K562 (cell line): ENCODE results near the gene TPR.

Experiments used
- ATF6 ChIP-seq: sonication (generic); formaldehyde crosslinking; IDR thresholded peaks from 2 replicates; pipeline ENCODE4 v1.4.0; 2020; ENCODE audit warnings: mild to moderate bottlenecking, missing genetic modification reagents
- COPS2 ChIP-seq: fragments of 450-650 bp; conservative IDR thresholded peaks from 2 replicates; pipeline ENCODE4 v1.6.1; 2016; ENCODE audit warnings: mild to moderate bottlenecking, moderate library complexity
- MEF2D ChIP-seq: conservative IDR thresholded peaks from 2 replicates; pipeline ENCODE4 v1.6.1; 2016; ENCODE audit warnings: low read depth, missing genetic modification characterization, missing compliant biosample characterization
- RBM34 ChIP-seq: fragments of 200-400 bp; formaldehyde crosslinking; IDR thresholded peaks from 2 replicates; pipeline ENCODE4 v1.6.1; 2018; ENCODE audit warnings: low read length, borderline replicate concordance; ENCODE audit not compliant: insufficient read depth
- SP1 ChIP-seq: sonication (generic); formaldehyde crosslinking; IDR thresholded peaks from 2 replicates; pipeline ENCODE4 v1.8.1; 2022; ENCODE audit warnings: mild to moderate bottlenecking, missing genetic modification reagents
- TFE3 ChIP-seq: fragments of 450-650 bp; formaldehyde crosslinking; IDR thresholded peaks from 2 replicates; pipeline ENCODE4 v1.4.0; 2020; ENCODE audit warnings: mild to moderate bottlenecking, mixed read lengths

- no peak for TF ChIP-seq RBM34
- TF ChIP-seq MEF2D (tag): no peak
- TF ChIP-seq COPS2: no peak
- no peak for TF ChIP-seq ATF6 (CRISPR knock-in tag)
- TF ChIP-seq SP1: no peak
- no peak for TF ChIP-seq TFE3 (CRISPR knock-in tag)
These were observed 85.0 kb downstream of the TPR start for GRCh38 chr1:186289943-186290545.
